Calu3 (cell line): ENCODE data around the gene SPDYE16. TPM values are rescaled to one million over a fixed set of nuclear protein-coding genes. Genes with fewer than 3 reads are reported as not detected.
"Not testable (repeated sequence)": the region's sequence is repeated elsewhere in the genome, so short reads cannot be mapped to it uniquely, and the experiment has no call there.

Experiments
- BruUV-seq: library from RNA; stranded (reverse); fragments of 400-500 nt; replicated peaks from 2 replicates; lab custom pipeline; 2021; lab: Mats Ljungman, UMichigan
- CTCF ChIA-PET: fragments of 300-600 bp; sonication (Branson Sonifier 250); formaldehyde crosslinking; loops from one replicate; lab custom pipeline; 2022; ENCODE audit warnings: antibody characterized with exemption; lab: Charles Lee
- DNase-seq: peaks from one replicate; pipeline ENCODE4 v3.0.0; 2022
- H3K27ac Mint-ChIP-seq: one replicate; pipeline ENCODE4 v1.8.0; 2022; ENCODE audit warnings: mixed read lengths; ENCODE audit not compliant: unreplicated experiment
- H3K27me3 Mint-ChIP-seq: one replicate; pipeline ENCODE4 v1.8.0; 2022; ENCODE audit warnings: mixed read lengths; ENCODE audit not compliant: unreplicated experiment
- H3K36me3 Mint-ChIP-seq: one replicate; pipeline ENCODE4 v1.8.0; 2022; ENCODE audit warnings: mild to moderate bottlenecking, moderate library complexity, mixed read lengths; ENCODE audit not compliant: insufficient read depth, unreplicated experiment
- H3K4me1 Mint-ChIP-seq: one replicate; pipeline ENCODE4 v1.8.0; 2022; ENCODE audit warnings: mild to moderate bottlenecking, low read depth, mixed read lengths; ENCODE audit not compliant: unreplicated experiment
- H3K4me3 Mint-ChIP-seq: one replicate; pipeline ENCODE4 v1.8.0; 2022; ENCODE audit warnings: mild to moderate bottlenecking, low read depth, moderate library complexity, mixed read lengths; ENCODE audit not compliant: unreplicated experiment
- H3K9me3 Mint-ChIP-seq: one replicate; pipeline ENCODE4 v1.8.0; 2022; ENCODE audit warnings: low read depth, mixed read lengths; ENCODE audit not compliant: unreplicated experiment
- intact Hi-C: fragments of 100-400 bp; cut with micrococcal nuclease; formaldehyde crosslinking; loops from one replicate; pipeline ENCODE4 v1.10.0; 2022; ENCODE audit not compliant: unreplicated experiment
- total RNA-seq: library from RNA; stranded (reverse); gene quantifications from 2 replicates; pipeline ENCODE4 v1.2.3, GENCODE V29; 2022

Gene SPDYE16
- total RNA-seq, 1 experiment from 2014 or later, result not detected

GRCh38 chr7:76575919-76576655 lies 33.0 kb upstream of the SPDYE16 start:
- CTCF ChIA-PET, intact Hi-C loops, H3K27ac Mint-ChIP-seq, H3K9me3 Mint-ChIP-seq, H3K36me3 Mint-ChIP-seq, H3K27me3 Mint-ChIP-seq, H3K4me3 Mint-ChIP-seq, BruUV-seq: not testable (repeated sequence)
- peak; percentile 19 for DNase-seq
- peaks cover 20% of the 10 kb centered on the region for H3K4me1 Mint-ChIP-seq

DNA sequence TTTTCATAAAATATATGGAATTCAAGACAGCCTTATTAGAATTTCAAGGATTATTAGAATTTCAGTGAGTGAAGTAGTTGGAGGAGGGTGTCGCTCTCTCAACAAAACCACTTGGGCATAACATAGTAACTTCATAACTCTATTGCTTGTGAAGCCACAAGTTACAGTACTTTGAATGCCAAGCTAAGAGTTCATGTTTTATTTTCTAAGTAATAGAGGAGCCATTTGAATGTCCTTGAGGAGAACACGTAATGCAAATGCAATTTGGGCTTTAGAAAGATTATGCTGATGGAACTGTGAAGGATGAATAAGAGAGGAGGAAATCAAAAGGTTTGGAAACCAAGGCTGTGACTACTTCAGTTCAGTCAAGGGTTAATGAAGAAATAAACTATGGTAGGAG lies 32.3 kb upstream of the SPDYE16 start:
- H3K4me3 Mint-ChIP-seq, CTCF ChIA-PET, intact Hi-C loops, H3K27me3 Mint-ChIP-seq, BruUV-seq, H3K36me3 Mint-ChIP-seq, H3K27ac Mint-ChIP-seq, H3K9me3 Mint-ChIP-seq, DNase-seq: not testable (repeated sequence)
- peaks cover 23% of the 10 kb centered on the region for H3K4me1 Mint-ChIP-seq

- intact Hi-C loops, H3K27ac Mint-ChIP-seq, BruUV-seq, H3K4me3 Mint-ChIP-seq, H3K27me3 Mint-ChIP-seq, DNase-seq, H3K9me3 Mint-ChIP-seq, CTCF ChIA-PET, H3K36me3 Mint-ChIP-seq: not testable (repeated sequence)
- peaks cover 31% of the 10 kb centered on the region for H3K4me1 Mint-ChIP-seq
Observed at GRCh38 chr7:76572296-76572695, 29.2 kb upstream of the SPDYE16 start.

GRCh38 chr7:76570324-76570775 lies 27.3 kb upstream of the SPDYE16 start:
- intact Hi-C loops, H3K27me3 Mint-ChIP-seq, H3K9me3 Mint-ChIP-seq, H3K36me3 Mint-ChIP-seq, DNase-seq, BruUV-seq, CTCF ChIA-PET: not testable (repeated sequence)
- Mint-ChIP-seq H3K27ac (peak overlapping the region; percentile 91), H3K4me1 (peaks cover 31% of the 10 kb centered on the region), H3K4me3 (peak overlapping the region; percentile 20)

DNA sequence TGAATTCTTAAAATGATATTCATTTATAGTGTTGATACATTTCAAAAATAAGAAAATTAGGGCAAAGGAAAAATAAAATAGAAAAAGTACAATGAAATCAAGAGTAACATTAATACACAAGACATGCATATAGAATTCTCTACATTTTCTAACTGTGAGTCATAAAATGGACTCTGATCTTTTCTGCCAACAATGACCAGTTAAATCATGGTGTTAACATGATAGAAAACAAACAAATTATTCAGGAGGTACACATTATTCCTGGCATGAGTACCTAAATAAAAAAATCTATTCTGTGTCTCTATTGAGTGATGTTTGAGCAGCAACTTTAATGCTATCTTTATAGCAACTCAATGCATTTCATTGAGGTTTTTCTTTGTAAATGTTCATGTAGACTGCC lies 25.6 kb upstream of the SPDYE16 start:
- intact Hi-C loops, H3K9me3 Mint-ChIP-seq, DNase-seq, H3K27ac Mint-ChIP-seq, H3K27me3 Mint-ChIP-seq, H3K36me3 Mint-ChIP-seq, BruUV-seq, H3K4me3 Mint-ChIP-seq, CTCF ChIA-PET: not testable (repeated sequence)
- H3K4me1 Mint-ChIP-seq, result peaks cover 37% of the 10 kb centered on the region

DNA sequence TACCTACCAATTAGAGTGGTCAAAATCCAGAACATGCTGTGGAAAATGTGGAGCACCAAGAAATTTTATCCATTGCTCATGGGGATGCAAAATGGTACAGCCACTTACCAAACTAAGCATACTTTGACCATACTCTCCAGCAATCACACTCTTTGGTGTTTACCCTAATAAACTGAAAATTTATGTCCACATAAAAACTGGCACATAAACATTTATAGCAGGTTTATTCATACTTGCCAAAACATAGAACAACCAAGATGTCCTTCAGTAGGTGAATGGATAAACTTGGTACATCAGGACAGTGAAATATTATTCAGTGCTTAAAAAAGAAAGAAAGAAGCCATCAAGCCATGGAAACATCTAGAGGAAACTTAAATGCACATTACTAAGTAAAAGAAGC lies 24.7 kb upstream of the SPDYE16 start:
- CTCF ChIA-PET, result not testable (repeated sequence)

DNA sequence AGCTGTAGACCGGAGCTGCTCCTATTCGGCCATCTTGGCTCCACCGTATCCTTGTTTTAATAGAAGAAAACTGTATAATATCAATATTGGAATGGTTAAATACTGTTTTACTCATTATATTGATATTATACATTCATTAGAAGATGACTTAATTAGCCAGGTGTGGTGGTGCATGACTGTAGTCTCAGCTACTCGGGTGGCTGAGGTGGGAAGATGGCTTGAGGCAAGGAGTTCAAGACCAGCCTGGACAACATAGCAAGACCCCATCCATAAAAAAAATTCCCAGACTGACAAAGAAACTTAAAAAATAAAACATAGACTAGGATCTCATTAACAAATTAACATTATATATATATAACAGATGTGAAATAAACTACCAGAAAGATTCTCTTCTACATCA lies 24.2 kb upstream of the SPDYE16 start:
- H3K27me3 Mint-ChIP-seq, H3K9me3 Mint-ChIP-seq, H3K27ac Mint-ChIP-seq, intact Hi-C loops, H3K4me3 Mint-ChIP-seq, H3K36me3 Mint-ChIP-seq, DNase-seq, BruUV-seq, CTCF ChIA-PET: not testable (repeated sequence)
- H3K4me1 Mint-ChIP-seq, result peaks cover 38% of the 10 kb centered on the region

More for the DNA sequence above, 24.7 kb upstream of the SPDYE16 start:
- H3K27ac Mint-ChIP-seq, BruUV-seq, H3K4me3 Mint-ChIP-seq, H3K36me3 Mint-ChIP-seq, H3K9me3 Mint-ChIP-seq, H3K27me3 Mint-ChIP-seq, DNase-seq, intact Hi-C loops: not testable (repeated sequence)
- peaks cover 39% of the 10 kb centered on the region for H3K4me1 Mint-ChIP-seq

GRCh38 chr7:76565001-76565400 lies 21.9 kb upstream of the SPDYE16 start:
- H3K27ac Mint-ChIP-seq, BruUV-seq, DNase-seq, H3K9me3 Mint-ChIP-seq, H3K27me3 Mint-ChIP-seq, CTCF ChIA-PET, H3K36me3 Mint-ChIP-seq, H3K4me3 Mint-ChIP-seq, intact Hi-C loops: not testable (repeated sequence)
- peaks cover 20% of the 10 kb centered on the region for H3K4me1 Mint-ChIP-seq

GRCh38 chr7:76561342-76561741 lies 18.2 kb upstream of the SPDYE16 start:
- CTCF ChIA-PET, H3K4me3 Mint-ChIP-seq, H3K27me3 Mint-ChIP-seq, H3K9me3 Mint-ChIP-seq, DNase-seq, intact Hi-C loops, H3K36me3 Mint-ChIP-seq, BruUV-seq, H3K27ac Mint-ChIP-seq: not testable (repeated sequence)
- H3K4me1 Mint-ChIP-seq, result peaks cover 21% of the 10 kb centered on the region

- H3K9me3 Mint-ChIP-seq, H3K27me3 Mint-ChIP-seq, H3K27ac Mint-ChIP-seq, DNase-seq, intact Hi-C loops, H3K4me3 Mint-ChIP-seq, CTCF ChIA-PET, BruUV-seq, H3K36me3 Mint-ChIP-seq: not testable (repeated sequence)
- peaks cover 21% of the 10 kb centered on the region for H3K4me1 Mint-ChIP-seq
Observed at GRCh38 chr7:76560157-76560556, 17.1 kb upstream of the SPDYE16 start.
